K562 (cell line): Measurements from ENCODE around the gene FAM117A. TPM values are rescaled to one million over a fixed set of nuclear protein-coding genes. Genes with fewer than 3 reads are reported as not detected.
A peak's percentile ranks its signal among the peaks of the same experiment; 100 is the strongest.

Experiments
- BRD4 ChIP-seq: fragments of 200-600 bp; sonication (generic); IDR thresholded peaks from 2 replicates; pipeline ENCODE4 v1.6.1; 2017; ENCODE audit warnings: inconsistent platforms
- C11orf30 ChIP-seq: fragments of 450-650 bp; IDR thresholded peaks from 2 replicates; pipeline ENCODE4 v1.6.1; 2016; ENCODE audit warnings: low read depth, mild to moderate bottlenecking
- CBFA2T3 ChIP-seq: fragments of 450-650 bp; IDR thresholded peaks from 2 replicates; pipeline ENCODE4 v1.6.1; 2017
- CHAMP1 ChIP-seq: fragments of 450-650 bp; IDR thresholded peaks from 2 replicates; pipeline ENCODE4 v1.6.1; 2016; ENCODE audit warnings: mild to moderate bottlenecking
- CREB5 ChIP-seq: fragments of 250-450 bp; sonication (Bioruptor Pico); IDR thresholded peaks from 2 replicates; pipeline ENCODE4 v1.5.0; 2020; ENCODE audit warnings: mild to moderate bottlenecking
- CXXC5 ChIP-seq: fragments of 250-450 bp; sonication (Bioruptor Pico); IDR thresholded peaks from 2 replicates; pipeline ENCODE4 v1.8.0; 2022; ENCODE audit warnings: inconsistent platforms, mild to moderate bottlenecking, moderate library complexity
- HCFC1 ChIP-seq: IDR thresholded peaks from 2 replicates; pipeline ENCODE4 v1.6.1; 2012; ENCODE audit warnings: low read depth, low read length, improper control_type of control experiment
- HDAC6 ChIP-seq: IDR thresholded peaks from 2 replicates; pipeline ENCODE4 v1.6.1; 2012; ENCODE audit warnings: low read depth, mild to moderate bottlenecking, control low read depth, inconsistent platforms, low read length, moderate library complexity
- HNRNPH1 ChIP-seq: fragments of 200-400 bp; formaldehyde crosslinking; optimal IDR thresholded peaks from 2 replicates; pipeline ENCODE3; 2017; ENCODE audit warnings: low read depth, mild to moderate bottlenecking, low read length, moderate library complexity
- IRF9 ChIP-seq: fragments of 450-650 bp; IDR thresholded peaks from 2 replicates; pipeline ENCODE4 v1.6.1; 2016; ENCODE audit warnings: missing biosample characterization, missing genetic modification characterization
- MAFG ChIP-seq: fragments of 450-650 bp; conservative IDR thresholded peaks from 2 replicates; pipeline ENCODE4 v1.6.1; 2016; ENCODE audit warnings: missing genetic modification characterization, missing compliant biosample characterization
- MEIS2 ChIP-seq: fragments of 450-650 bp; IDR thresholded peaks from 2 replicates; pipeline ENCODE4 v1.6.1; 2014; ENCODE audit warnings: mild to moderate bottlenecking; ENCODE audit not compliant: partially characterized antibody
- RBM34 ChIP-seq: fragments of 200-400 bp; formaldehyde crosslinking; IDR thresholded peaks from 2 replicates; pipeline ENCODE4 v1.6.1; 2018; ENCODE audit warnings: low read length, borderline replicate concordance; ENCODE audit not compliant: insufficient read depth
- SIN3A ChIP-seq, 2 experiments: fragments of 150-350 bp in 1 of 2; IDR thresholded peaks; 2 replicates each; pipeline ENCODE4 v1.6.1; 2011 to 2016; ENCODE audit warnings: borderline replicate concordance in 2 of 2, low read depth in 2 of 2, low read length in 2 of 2, mild to moderate bottlenecking in 2 of 2, moderate library complexity in 2 of 2; ENCODE audit not compliant: control insufficient read depth in 1 of 2
- SIN3B ChIP-seq: fragments of 450-650 bp; IDR thresholded peaks from 2 replicates; pipeline ENCODE4 v1.6.1; 2017; ENCODE audit warnings: low read depth, mild to moderate bottlenecking, moderate library complexity
- TAF9B ChIP-seq: fragments of 450-650 bp; IDR thresholded peaks from 2 replicates; pipeline ENCODE4 v1.6.1; 2018; ENCODE audit warnings: mild to moderate bottlenecking; ENCODE audit not compliant: partially characterized antibody
- U2AF1 ChIP-seq: fragments of 200-400 bp; formaldehyde crosslinking; optimal IDR thresholded peaks from 2 replicates; pipeline ENCODE3; 2017; ENCODE audit warnings: mild to moderate bottlenecking, low read depth, low read length, moderate library complexity
- XRCC4 ChIP-seq: IDR thresholded peaks from one replicate; pipeline ENCODE4 v1.6.1; 2011; ENCODE audit not compliant: insufficient read depth, insufficient read length; ENCODE audit errors: extremely low read depth
- ZBTB5 ChIP-seq: fragments of 450-650 bp; IDR thresholded peaks from 2 replicates; pipeline ENCODE4 v1.6.1; 2017; ENCODE audit warnings: antibody characterized with exemption
- ZNF124 ChIP-seq: sonication (generic); formaldehyde crosslinking; IDR thresholded peaks from 2 replicates; pipeline ENCODE4 v1.8.1; 2022; ENCODE audit warnings: missing genetic modification reagents
- ZNF133 ChIP-seq: fragments of 250-450 bp; sonication (Bioruptor Pico); IDR thresholded peaks from 2 replicates; pipeline ENCODE4 v1.4.0; 2020; ENCODE audit warnings: mild to moderate bottlenecking
- ZNF3 ChIP-seq: fragments of 250-450 bp; sonication (Bioruptor Pico); IDR thresholded peaks from 2 replicates; pipeline ENCODE4 v1.5.0; 2021; ENCODE audit warnings: mild to moderate bottlenecking, moderate library complexity
- ZNF551 ChIP-seq: fragments of 250-450 bp; sonication (Bioruptor Pico); IDR thresholded peaks from 2 replicates; pipeline ENCODE4 v1.5.0; 2021; ENCODE audit warnings: mild to moderate bottlenecking, moderate library complexity
- polyA plus RNA-seq, 8 experiments: library from polyadenylated mRNA; depleted of rRNA in 4 of 8; stranded (reverse) in 5 of 8; unstranded in 3 of 8; fragments of >200 nt; fragmentation: Nextera tagmentation in 2 of 8; fragmentation: Illumina TruSeq in 1 of 8; extraction: Ambion mirVana in 2 of 8; extraction: Trizol in 1 of 8; gene quantifications; 2 replicates each; pipeline versions ENCODE4 v1.2.1 to v1.2.3, GENCODE V29; 2011 to 2014; ENCODE audit warnings: inconsistent platforms in 1 of 8, missing spikeins in 1 of 8
- total RNA-seq, 7 experiments: library from RNA; depleted of rRNA in 6 of 7; stranded (reverse); fragments of >200 nt in 6 of 7; fragmentation: Illumina TruSeq in 2 of 7; extraction: Trizol in 2 of 7; gene quantifications; 2 replicates each; pipeline versions ENCODE4 v1.2.1 to v1.2.3, GENCODE V29; 2011 to 2021; ENCODE audit warnings: low replicate concordance in 1 of 7

FAM117A gene
- total and polyA plus RNA-seq, 9 of the 15 experiments (the other 6 are each of a cell fraction or from before 2014, with no cell fraction given) = 3.1 to 79.7 (median 36.6) TPM

- TF ChIP-seq CHAMP1 (no peak), HNRNPH1 (no peak), U2AF1 (no peak), ZNF551 (CRISPR knock-in tag) (no peak), XRCC4 (no peak), CBFA2T3 (peak; percentile 91), IRF9 (tag) (no peak), RBM34 (no peak), MEIS2 (peak; percentile 98), ZNF124 (no peak), ZNF133 (CRISPR knock-in tag) (no peak), SIN3A (IDR thresholded peaks at IDR 0.05; ENCODE audit: borderline replicate concordance in 2 of 2, control insufficient read depth in 1 of 2, low read depth in 2 of 2, low read length in 2 of 2) (no peak), HCFC1 (no peak), C11orf30 (no peak), BRD4 (no peak), TAF9B (no peak), MAFG (tag) (no peak), SIN3B (no peak), CREB5 (CRISPR knock-in tag) (no peak), HDAC6 (no peak), ZNF3 (CRISPR knock-in tag) (no peak), CXXC5 (CRISPR knock-in tag) (peak; percentile 44; the same call in 1 of the 2 replicates), ZBTB5 (no peak)
Measured at GRCh38 chr17:49760932-49761558, 2.9 kb downstream of the FAM117A start (continued).
